ENCODE results near the gene EFEMP1.

GRCh38 chr2:55869637-55870325 is 53.8 kb downstream of the EFEMP1 start:
- TF ChIP-seq POLR2A (IDR thresholded peaks at IDR 0.05) (no peak), CTCF (IDR thresholded peaks at IDR 0.05) (no peak)

Measured in thyroid gland (tissue), 4 donors.